ENCODE results near the gene IRF1.
"Not testable (repeated sequence)": the region's sequence is repeated elsewhere in the genome, so short reads cannot be mapped to it uniquely, and the experiment has no call there.

IRF1 gene

GRCh38 chr5:132489871-132490483 lies 596 bp downstream of the IRF1 start:
- in situ Hi-C loops (cut with MboI; ENCODE audit: low sequenced_read_pairs), result loop anchor here (10.0 kb wide), 1 partner anchor 75 kb away; no protein-coding TSS in a partner anchor

GRCh38 chr5:132489051-132489770 lies 1.4 kb downstream of the IRF1 start:
- in situ Hi-C loops (cut with MboI; ENCODE audit: low sequenced_read_pairs), result no loop called here

GRCh38 chr5:132488590-132488989 lies 2.0 kb downstream of the IRF1 start:
- in situ Hi-C loops (cut with MboI; ENCODE audit: low sequenced_read_pairs), result no loop called here

- in situ Hi-C loops (cut with MboI; ENCODE audit: low sequenced_read_pairs), result no loop called here
Measured at GRCh38 chr5:132487841-132488555, 2.6 kb downstream of the IRF1 start.

- in situ Hi-C loops (cut with MboI; ENCODE audit: low sequenced_read_pairs), result no loop called here
Measured at GRCh38 chr5:132487095-132487428, 3.5 kb downstream of the IRF1 start.

GRCh38 chr5:132486318-132487094 lies 4.1 kb downstream of the IRF1 start:
- in situ Hi-C loops (cut with MboI; ENCODE audit: low sequenced_read_pairs), result no loop called here

GRCh38 chr5:132485641-132486317 lies 4.8 kb downstream of the IRF1 start:
- in situ Hi-C loops (cut with MboI; ENCODE audit: low sequenced_read_pairs), result no loop called here

GRCh38 chr5:132484876-132485640 lies 5.5 kb downstream of the IRF1 start:
- in situ Hi-C loops (cut with MboI; ENCODE audit: low sequenced_read_pairs), result not testable (repeated sequence)

- in situ Hi-C loops (cut with MboI; ENCODE audit: low sequenced_read_pairs), result no loop called here
Measured at GRCh38 chr5:132484391-132484725, 6.2 kb downstream of the IRF1 start.

GRCh38 chr5:132483661-132484390 lies 6.7 kb downstream of the IRF1 start:
- in situ Hi-C loops (cut with MboI; ENCODE audit: low sequenced_read_pairs), result no loop called here

- in situ Hi-C loops (cut with MboI; ENCODE audit: low sequenced_read_pairs), result no loop called here
Measured at GRCh38 chr5:132483101-132483500, 7.5 kb downstream of the IRF1 start.

GRCh38 chr5:132481596-132482211 lies 8.9 kb downstream of the IRF1 start:
- in situ Hi-C loops (cut with MboI; ENCODE audit: low sequenced_read_pairs), result no loop called here

- in situ Hi-C loops (cut with MboI; ENCODE audit: low sequenced_read_pairs), result no loop called here
Measured at GRCh38 chr5:132480893-132481595, 9.5 kb downstream of the IRF1 start.

- in situ Hi-C loops (cut with MboI; ENCODE audit: low sequenced_read_pairs), result no loop called here
Measured at GRCh38 chr5:132480546-132480892, 10.1 kb downstream of the IRF1 start.

- in situ Hi-C loops (cut with MboI; ENCODE audit: low sequenced_read_pairs), result no loop called here
Measured at GRCh38 chr5:132480042-132480441, 10.5 kb downstream of the IRF1 start.

- in situ Hi-C loops (cut with MboI; ENCODE audit: low sequenced_read_pairs), result no loop called here
Measured at GRCh38 chr5:132479111-132479951, 11.2 kb downstream of the IRF1 start.

GRCh38 chr5:132478366-132478871 lies 12.2 kb downstream of the IRF1 start:
- in situ Hi-C loops (cut with MboI; ENCODE audit: low sequenced_read_pairs), result no loop called here
